ENCODE measurements around the gene SERPING1. TPM values are rescaled to one million over a fixed set of nuclear protein-coding genes. Genes with fewer than 3 reads are reported as not detected.

Gene SERPING1
- total RNA-seq, 1 experiment from 2014 or later = 5.4 TPM

DNA sequence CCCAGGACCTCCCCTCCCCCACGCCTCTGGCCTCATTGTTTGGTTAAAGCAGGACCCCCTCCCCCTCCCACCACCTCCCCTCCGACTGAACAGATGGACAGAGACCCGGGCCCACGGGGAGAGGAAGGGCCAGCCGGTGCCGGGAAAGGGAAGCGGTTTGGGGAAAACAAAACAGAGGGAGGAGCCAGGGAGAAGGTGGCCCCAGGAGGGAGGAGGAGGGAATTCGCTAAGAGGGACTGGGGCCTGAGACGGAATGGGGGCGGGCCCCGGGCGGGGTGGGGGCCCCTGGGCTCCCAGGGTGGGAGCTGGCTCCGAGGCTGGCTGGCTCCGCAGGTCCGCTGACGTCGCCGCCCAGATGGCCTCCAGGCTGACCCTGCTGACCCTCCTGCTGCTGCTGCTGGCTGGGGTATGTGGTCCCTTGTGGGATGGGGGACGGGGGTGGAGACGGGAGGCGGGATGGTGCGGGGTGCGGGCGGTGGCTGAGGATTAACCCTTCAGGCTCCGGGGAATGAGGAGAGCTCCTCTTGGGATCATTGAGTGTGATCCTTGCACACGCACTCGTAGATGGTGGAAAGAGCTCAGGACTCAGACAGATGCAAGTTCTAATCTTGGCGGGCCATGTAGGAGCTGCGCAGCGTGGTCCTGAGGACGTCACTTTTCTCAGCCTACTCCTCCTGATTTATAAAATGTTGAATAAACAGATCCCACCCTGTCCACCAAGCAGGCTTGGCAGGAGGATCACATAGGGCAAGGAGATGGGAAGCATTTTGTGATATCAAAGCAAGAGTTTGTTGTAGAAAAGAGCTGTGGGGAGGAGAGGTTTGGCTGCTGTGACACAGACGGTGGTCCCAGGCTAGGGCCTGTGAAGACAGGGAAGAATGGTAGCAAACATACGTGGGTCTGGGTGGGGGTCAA, 688 bp downstream of the SERPING1 start:
- DNase-seq (ENCODE audit: low read depth) = peak; percentile 24

- DNase-seq (ENCODE audit: low read depth) = no peak
Measured at GRCh38 chr11:57598831-57599155, 1.3 kb downstream of the SERPING1 start.

- DNase-seq (ENCODE audit: low read depth) = no peak
Measured at GRCh38 chr11:57599381-57599780, 1.9 kb downstream of the SERPING1 start.

GRCh38 chr11:57601297-57601696, 3.8 kb downstream of the SERPING1 start:
- no peak for DNase-seq (ENCODE audit: low read depth)

- no peak for DNase-seq (ENCODE audit: low read depth)
Measured at GRCh38 chr11:57604296-57605027, 7.0 kb downstream of the SERPING1 start.

GRCh38 chr11:57605028-57605420, 7.5 kb downstream of the SERPING1 start:
- DNase-seq (ENCODE audit: low read depth) = no peak

GRCh38 chr11:57610170-57610569, 12.7 kb downstream of the SERPING1 start:
- no peak for DNase-seq (ENCODE audit: low read depth)

- DNase-seq (ENCODE audit: low read depth) = no peak
Measured at GRCh38 chr11:57614234-57614772, 16.8 kb downstream of the SERPING1 start.

DNA sequence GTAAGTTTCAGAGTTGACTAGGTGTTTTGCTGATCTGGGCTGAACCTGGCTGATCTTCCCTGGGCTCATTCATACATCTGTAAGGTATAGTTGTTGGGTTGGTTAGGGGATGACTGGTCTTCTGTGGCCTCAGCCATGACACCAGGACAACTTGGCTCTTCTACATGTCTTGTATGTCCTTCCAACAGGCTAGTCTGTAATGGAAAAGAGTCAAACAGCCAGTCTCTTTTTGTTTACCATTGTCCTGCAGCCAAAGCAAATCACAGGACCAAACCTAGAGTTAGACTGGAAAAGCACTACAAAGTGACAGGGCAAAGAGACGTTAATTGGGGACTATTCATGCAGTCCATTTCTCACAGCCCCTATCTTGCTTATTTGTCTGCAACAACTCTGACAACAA, 17.8 kb downstream of the SERPING1 start:
- DNase-seq (ENCODE audit: low read depth) = no peak

GRCh38 chr11:57616595-57616994, 19.1 kb downstream of the SERPING1 start:
- DNase-seq (ENCODE audit: low read depth) = no peak

GRCh38 chr11:57618438-57618837, 21.0 kb downstream of the SERPING1 start:
- DNase-seq (ENCODE audit: low read depth) = no peak

- DNase-seq (ENCODE audit: low read depth) = no peak
Measured at GRCh38 chr11:57619331-57619730, 21.8 kb downstream of the SERPING1 start.

- no peak for DNase-seq (ENCODE audit: low read depth)
Measured at GRCh38 chr11:57620467-57620866, 23.0 kb downstream of the SERPING1 start.

GRCh38 chr11:57622263-57622662, 24.8 kb downstream of the SERPING1 start:
- no peak for DNase-seq (ENCODE audit: low read depth)

- no peak for DNase-seq (ENCODE audit: low read depth)
Measured at GRCh38 chr11:57624864-57625263, 27.4 kb downstream of the SERPING1 start.

DNA sequence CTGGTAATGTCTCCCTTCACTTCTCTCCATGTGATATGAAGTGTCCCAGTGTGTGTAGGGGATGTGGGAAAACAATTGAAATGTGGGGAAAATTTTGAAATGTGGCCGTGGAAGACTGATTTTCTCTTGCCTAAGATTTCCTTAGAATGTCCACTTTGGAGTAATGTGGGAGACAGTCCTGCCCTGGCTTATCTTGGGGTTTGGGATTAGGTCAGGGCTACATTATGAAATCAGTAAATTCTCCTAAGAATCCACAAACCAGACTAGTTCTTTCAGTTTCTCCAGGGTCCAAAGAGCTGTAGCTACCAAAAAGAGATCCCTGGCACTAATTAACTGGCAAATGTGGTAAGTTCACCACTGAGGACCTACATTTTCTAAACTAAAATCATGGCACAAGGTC, 29.4 kb downstream of the SERPING1 start:
- DNase-seq (ENCODE audit: low read depth) = no peak

- no peak for DNase-seq (ENCODE audit: low read depth)
Measured at GRCh38 chr11:57630171-57630570, 32.7 kb downstream of the SERPING1 start.

- no peak for DNase-seq (ENCODE audit: low read depth)
Measured at GRCh38 chr11:57632116-57632515, 34.6 kb downstream of the SERPING1 start.

GRCh38 chr11:57633394-57634070, 36.0 kb downstream of the SERPING1 start:
- no peak for DNase-seq (ENCODE audit: low read depth)

DNA sequence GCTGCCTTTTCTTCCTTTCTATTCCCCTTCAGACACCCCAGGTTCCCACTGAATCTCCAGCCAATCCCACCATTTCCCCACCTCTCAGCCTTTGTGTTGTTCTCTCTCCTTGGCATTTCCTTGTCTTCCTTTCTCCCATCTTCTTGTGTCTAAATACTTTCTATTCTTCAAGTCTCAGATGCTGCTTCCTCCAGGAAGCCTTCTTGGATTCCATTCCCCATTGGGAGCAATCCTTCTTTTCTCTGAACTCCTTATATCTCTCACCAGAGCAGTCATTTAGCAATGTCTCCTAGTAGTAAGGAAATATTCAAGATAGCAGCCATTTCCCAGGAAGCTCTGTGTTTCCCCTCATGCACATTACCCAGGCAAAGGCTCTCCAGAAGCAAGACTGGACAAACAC, 36.8 kb downstream of the SERPING1 start:
- no peak for DNase-seq (ENCODE audit: low read depth)

DNA sequence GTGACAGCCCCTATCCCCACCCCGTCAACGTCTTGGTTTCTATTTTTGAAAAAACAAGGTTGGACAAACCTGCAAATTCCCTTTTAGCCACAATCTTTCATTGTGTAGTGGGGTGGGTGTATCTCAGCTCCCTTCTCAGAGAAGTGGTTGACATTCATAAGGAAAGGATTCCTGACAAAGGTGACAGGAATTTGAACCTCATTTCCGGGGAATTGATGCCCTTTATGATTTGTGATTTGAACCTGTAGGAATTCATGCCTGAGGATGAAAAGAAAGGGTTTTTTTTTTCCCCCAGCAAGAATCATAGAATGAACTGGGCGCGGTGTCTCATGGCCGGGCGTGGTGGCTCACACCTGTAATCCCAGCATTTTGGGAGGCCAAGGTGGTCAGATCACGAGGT, 37.8 kb downstream of the SERPING1 start:
- DNase-seq (ENCODE audit: low read depth) = no peak

- DNase-seq (ENCODE audit: low read depth) = no peak
Measured at GRCh38 chr11:57637626-57638004, 40.1 kb downstream of the SERPING1 start.
